Gastroesophageal sphincter (tissue), 3 donors: ENCODE data around the gene ATP6V0C.

Source experiments
- EP300 ChIP-seq: sonication (generic); formaldehyde crosslinking; IDR thresholded peaks from one replicate; pipeline ENCODE4 v1.6.1; 2017; ENCODE audit warnings: antibody characterized with exemption, mild to moderate bottlenecking
- POLR2A ChIP-seq, 2 donors: fragments of 450-650 bp; IDR thresholded peaks; one replicate each; pipeline ENCODE4 v1.6.1; 2017; ENCODE audit warnings: antibody characterized with exemption in 2 of 2, mild to moderate bottlenecking in 2 of 2, moderate library complexity in 1 of 2
- POLR2AphosphoS5 ChIP-seq: sonication (generic); formaldehyde crosslinking; IDR thresholded peaks from one replicate; pipeline ENCODE4 v1.6.1; 2017; ENCODE audit warnings: antibody characterized with exemption
- TF ChIP-seq, protein P1 (sequence below), 4 experiments: fragments of 200-600 bp in 2 of 4; fragments of 450-650 bp in 2 of 4; sonication (generic) in 1 of 4; IDR thresholded peaks; one replicate each; pipeline ENCODE4 v1.5.1; 2017 to 2019; ENCODE audit warnings: antibody characterized with exemption in 4 of 4, mild to moderate bottlenecking in 2 of 4, moderate library complexity in 2 of 4

DNA sequence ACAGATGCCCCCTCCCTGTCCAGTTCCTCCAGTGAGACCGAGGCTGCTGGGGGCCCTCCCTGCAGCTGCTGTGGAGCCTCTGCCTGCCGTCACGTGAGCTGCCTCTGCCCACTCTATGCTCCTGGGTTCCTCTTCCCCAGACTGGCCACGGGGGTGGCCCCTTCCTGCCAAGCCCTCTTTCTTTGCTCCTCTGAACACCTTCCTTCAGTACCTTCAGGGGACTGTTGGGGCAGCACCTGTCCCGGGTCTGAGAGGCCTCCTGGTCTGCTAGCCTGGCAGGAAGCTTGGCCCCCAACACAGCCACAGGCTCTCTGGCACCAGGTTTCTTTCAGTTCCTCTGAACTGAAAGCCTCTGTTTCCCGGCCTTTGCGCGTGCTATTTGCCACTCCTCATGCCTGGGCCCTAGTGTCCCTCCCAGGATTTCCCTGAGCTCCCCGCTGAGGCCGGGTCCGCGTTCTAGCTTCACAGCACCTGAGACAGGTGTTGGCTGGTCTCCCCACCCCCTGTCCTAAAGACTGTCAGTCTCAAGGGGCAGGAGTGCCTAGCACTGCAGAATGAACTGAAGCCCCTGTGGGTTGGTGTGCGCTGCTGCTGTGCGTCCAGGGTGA lies 6.6 kb upstream of the ATP6V0C start:
- TF ChIP-seq, protein P1, sequence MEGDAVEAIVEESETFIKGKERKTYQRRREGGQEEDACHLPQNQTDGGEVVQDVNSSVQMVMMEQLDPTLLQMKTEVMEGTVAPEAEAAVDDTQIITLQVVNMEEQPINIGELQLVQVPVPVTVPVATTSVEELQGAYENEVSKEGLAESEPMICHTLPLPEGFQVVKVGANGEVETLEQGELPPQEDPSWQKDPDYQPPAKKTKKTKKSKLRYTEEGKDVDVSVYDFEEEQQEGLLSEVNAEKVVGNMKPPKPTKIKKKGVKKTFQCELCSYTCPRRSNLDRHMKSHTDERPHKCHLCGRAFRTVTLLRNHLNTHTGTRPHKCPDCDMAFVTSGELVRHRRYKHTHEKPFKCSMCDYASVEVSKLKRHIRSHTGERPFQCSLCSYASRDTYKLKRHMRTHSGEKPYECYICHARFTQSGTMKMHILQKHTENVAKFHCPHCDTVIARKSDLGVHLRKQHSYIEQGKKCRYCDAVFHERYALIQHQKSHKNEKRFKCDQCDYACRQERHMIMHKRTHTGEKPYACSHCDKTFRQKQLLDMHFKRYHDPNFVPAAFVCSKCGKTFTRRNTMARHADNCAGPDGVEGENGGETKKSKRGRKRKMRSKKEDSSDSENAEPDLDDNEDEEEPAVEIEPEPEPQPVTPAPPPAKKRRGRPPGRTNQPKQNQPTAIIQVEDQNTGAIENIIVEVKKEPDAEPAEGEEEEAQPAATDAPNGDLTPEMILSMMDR (IDR thresholded peaks at IDR 0.05), result no peak
- no peak for TF ChIP-seq POLR2A (IDR thresholded peaks at IDR 0.05)
- no peak for TF ChIP-seq EP300
- no peak for TF ChIP-seq POLR2AphosphoS5
